ENCODE measurements around the gene CD22. TPM values are rescaled to one million over a fixed set of nuclear protein-coding genes. Genes with fewer than 3 reads are reported as not detected.
A peak's percentile ranks its signal among the peaks of the same experiment; 100 is the strongest.

Gene CD22
- total and polyA plus RNA-seq, 2 of the 13 experiments (the other 11 are each of a cell fraction or from before 2014, with no cell fraction given), result 0.71 to 1.7 TPM

GRCh38 chr19:35389192-35389861 is 60.3 kb downstream of the CD22 start (continued):
- no peak for TF ChIP-seq ZNF737 (CRISPR knock-in tag; IDR thresholded peaks at IDR 0.05; ENCODE audit: borderline replicate concordance)
- no peak for TF ChIP-seq TCF12 (IDR thresholded peaks at IDR 0.05)
- no peak for TF ChIP-seq TCF12 (CRISPR knock-in tag; IDR thresholded peaks at IDR 0.05)
- no peak for TF ChIP-seq SRY (CRISPR knock-in tag; IDR thresholded peaks at IDR 0.05)
- TF ChIP-seq ZNF788 (CRISPR knock-in tag; IDR thresholded peaks at IDR 0.05; ENCODE audit: borderline replicate concordance), result no peak
- no peak for TF ChIP-seq AHR (CRISPR knock-in tag; IDR thresholded peaks at IDR 0.05)
- no peak for TF ChIP-seq RBFOX2 (IDR thresholded peaks at IDR 0.05; ENCODE audit: low read depth, low read length)

- Histone ChIP-seq H3K4me3 (replicated peaks in 1 of 3; ENCODE audit: insufficient read depth in 1 of 3, low read depth in 2 of 3, low read length in 3 of 3) (no peak overlapping the region), H4K20me1 (ENCODE audit: insufficient read depth, low read length) (no peaks in the 10 kb centered on the region), H2AFZ (ENCODE audit: low read length) (no peak overlapping the region), H3K27ac (ENCODE audit: extremely low read length, insufficient read depth, low read length) (no peak overlapping the region), H3K9ac (ENCODE audit: insufficient read depth, low read depth, low read length) (no peak overlapping the region), H3K36me3 (replicated peaks in 1 of 2; ENCODE audit: control insufficient read depth in 1 of 2, insufficient read depth in 2 of 2, low read length in 2 of 2) (no peaks in the 10 kb centered on the region), H3K4me2 (ENCODE audit: low read depth, low read length) (no peak overlapping the region), H3K79me2 (ENCODE audit: insufficient read depth, low read length) (no peaks in the 10 kb centered on the region), H3K9me3 (ENCODE audit: low read length) (no peaks in the 10 kb centered on the region), H3K4me1 (ENCODE audit: insufficient read depth, low read length) (peaks cover 75% of the 10 kb centered on the region), H3K27me3 (ENCODE audit: control insufficient read depth in 1 of 2, insufficient read depth in 2 of 2, low read length in 2 of 2) (no peaks in the 10 kb centered on the region)
- CTCF ChIA-PET (ENCODE audit: low intra/inter-chr PET ratio, low total read pairs), result no interaction called here
- intact Hi-C loops (cut with micrococcal nuclease; ENCODE audit: unreplicated experiment), result no loop called here
- FAIRE-seq (peak; percentile 42), ATAC-seq (no peak), DNase-seq (ENCODE audit: low spot score) (no peak)
- WGBS (ENCODE audit: low lambda C conversion rate), result 98% methylated on average over 5 of the region's 5 CpGs
- POLR2A ChIA-PET, result no interaction called here
- BruUV-seq (replicated peaks), result no TSS peak
- in situ Hi-C loops (cut with HindIII; ENCODE audit: extremely low pct_ligation_motif_present, low pct_unique_long_range_greater_than_20kb), result no loop called here
- TF ChIP-seq NONO (IDR thresholded peaks at IDR 0.05), result 0 out of 2 replicates have a peak, but pooled peaks have one; percentile 5
- TF ChIP-seq NONO (CRISPR knock-in tag; conservative IDR thresholded peaks at IDR 0.05), result no peak
- 0 out of 2 replicates have a peak, but pooled peaks have one; percentile 23 for TF ChIP-seq LCORL (IDR thresholded peaks at IDR 0.05)
- TF ChIP-seq LCORL (CRISPR knock-in tag; IDR thresholded peaks at IDR 0.05), result no peak
- 0 out of 2 replicates have a peak, but pooled peaks have one; percentile 4 for TF ChIP-seq FOXA1 (IDR thresholded peaks at IDR 0.05)
- TF ChIP-seq FOXA1 (CRISPR knock-in tag; IDR thresholded peaks at IDR 0.05), result no peak
- TF ChIP-seq ATM (IDR thresholded peaks at IDR 0.05; ENCODE audit: borderline replicate concordance), result 0 out of 2 replicates have a peak, but pooled peaks have one; percentile 34
- no peak for TF ChIP-seq RARA (CRISPR knock-in tag; IDR thresholded peaks at IDR 0.05)
- TF ChIP-seq, protein P1, sequence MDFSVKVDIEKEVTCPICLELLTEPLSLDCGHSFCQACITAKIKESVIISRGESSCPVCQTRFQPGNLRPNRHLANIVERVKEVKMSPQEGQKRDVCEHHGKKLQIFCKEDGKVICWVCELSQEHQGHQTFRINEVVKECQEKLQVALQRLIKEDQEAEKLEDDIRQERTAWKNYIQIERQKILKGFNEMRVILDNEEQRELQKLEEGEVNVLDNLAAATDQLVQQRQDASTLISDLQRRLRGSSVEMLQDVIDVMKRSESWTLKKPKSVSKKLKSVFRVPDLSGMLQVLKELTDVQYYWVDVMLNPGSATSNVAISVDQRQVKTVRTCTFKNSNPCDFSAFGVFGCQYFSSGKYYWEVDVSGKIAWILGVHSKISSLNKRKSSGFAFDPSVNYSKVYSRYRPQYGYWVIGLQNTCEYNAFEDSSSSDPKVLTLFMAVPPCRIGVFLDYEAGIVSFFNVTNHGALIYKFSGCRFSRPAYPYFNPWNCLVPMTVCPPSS (IDR thresholded peaks at IDR 0.05), result 0 out of 2 replicates have a peak, but pooled peaks have one; percentile 35
These were observed 64.0 kb downstream of the CD22 start for GRCh38 chr19:35392742-35393715.

All from HepG2 (cell line).